GM21381 (cell line): ENCODE measurements around the gene GNAQ.
"Not testable (repeated sequence)": the region's sequence is repeated elsewhere in the genome, so short reads cannot be mapped to it uniquely, and the experiment has no call there.

ENCODE experiments used
- ATAC-seq: cut with Tn5 transposase; IDR thresholded peaks from one replicate; pipeline ENCODE4 v1.9.1; 2021; ENCODE audit warnings: mild to moderate bottlenecking, moderate library complexity; ENCODE audit not compliant: unreplicated experiment

The GNAQ gene

DNA sequence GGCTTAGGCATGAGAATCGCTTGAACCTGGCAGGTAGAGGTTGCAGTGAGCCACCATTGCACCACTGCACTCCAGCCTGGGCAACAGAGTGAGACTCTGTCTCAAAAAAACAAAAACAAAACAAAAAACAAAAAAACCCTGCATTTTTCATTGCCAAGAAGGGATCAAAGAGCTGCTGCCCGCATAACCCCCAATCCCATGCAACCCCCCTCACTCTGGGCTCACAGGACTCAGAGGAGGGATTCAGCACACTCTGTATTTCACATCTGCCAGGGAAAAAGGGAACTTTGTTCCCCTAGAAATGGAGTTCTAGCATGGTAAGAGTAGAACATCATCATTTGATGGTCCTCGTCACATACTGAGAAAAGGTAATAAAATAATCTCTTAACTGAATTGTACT, 229.5 kb downstream of the GNAQ start:
- ATAC-seq, result no peak

GRCh38 chr9:77800924-77801551, 230.6 kb downstream of the GNAQ start:
- no peak for ATAC-seq

DNA sequence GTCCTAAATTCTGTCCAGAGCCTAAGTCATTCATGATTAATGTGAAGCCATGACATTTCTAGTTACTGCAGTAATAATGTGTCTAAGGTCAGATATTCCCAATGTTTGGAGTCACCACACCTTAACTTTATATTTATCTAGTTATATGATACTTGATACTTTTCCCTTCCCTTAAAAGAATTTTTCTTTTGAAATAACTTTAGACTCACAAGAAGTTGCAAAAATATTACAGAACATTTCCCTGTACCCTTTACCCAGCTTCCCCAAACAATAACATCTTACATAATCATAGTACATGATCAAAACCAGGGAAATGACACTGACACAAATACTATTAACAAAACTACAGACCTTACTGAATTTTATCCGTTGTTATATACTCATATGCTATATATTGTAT, 233.5 kb downstream of the GNAQ start:
- no peak for ATAC-seq

GRCh38 chr9:77794985-77795384, 236.6 kb downstream of the GNAQ start:
- no peak for ATAC-seq

DNA sequence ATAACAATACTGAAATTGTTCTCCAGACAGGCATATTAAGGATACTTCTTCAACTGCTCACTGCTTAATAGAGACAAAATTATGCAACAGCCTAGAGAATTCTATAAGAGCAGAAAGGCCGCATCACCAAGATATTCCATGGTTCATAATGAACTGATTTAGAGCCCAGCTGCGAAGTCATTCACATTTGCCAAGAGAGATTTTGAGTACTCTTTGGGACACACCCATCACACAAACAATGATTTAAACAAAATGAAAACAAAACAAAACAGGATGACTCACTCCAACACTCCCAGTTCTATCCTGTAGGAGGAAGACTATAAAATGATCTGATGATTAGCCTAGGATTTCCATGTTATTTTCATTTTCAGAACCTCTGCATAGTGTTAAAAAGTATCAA, 237.8 kb downstream of the GNAQ start:
- ATAC-seq, result no peak

- ATAC-seq, result no peak
These were observed 241.7 kb downstream of the GNAQ start for GRCh38 chr9:77789891-77790290.

DNA sequence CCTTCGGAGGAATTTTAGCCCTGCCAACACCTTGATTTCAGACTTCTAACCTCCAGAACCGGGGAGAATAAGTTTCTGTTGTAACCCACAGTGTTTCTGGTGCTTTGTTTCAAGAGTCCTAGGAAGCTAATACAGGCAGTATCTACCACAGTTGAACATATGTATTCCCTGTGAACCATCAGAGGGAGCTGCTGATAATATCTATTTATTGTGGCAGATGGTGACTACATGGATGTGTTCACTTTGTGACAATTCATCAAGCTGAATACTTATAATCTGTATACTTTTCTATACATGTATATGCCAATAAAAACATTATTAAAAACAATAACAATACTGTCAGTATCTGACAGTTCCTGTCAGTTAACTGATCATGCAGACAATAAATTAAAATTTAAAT, 246.3 kb downstream of the GNAQ start:
- no peak for ATAC-seq

DNA sequence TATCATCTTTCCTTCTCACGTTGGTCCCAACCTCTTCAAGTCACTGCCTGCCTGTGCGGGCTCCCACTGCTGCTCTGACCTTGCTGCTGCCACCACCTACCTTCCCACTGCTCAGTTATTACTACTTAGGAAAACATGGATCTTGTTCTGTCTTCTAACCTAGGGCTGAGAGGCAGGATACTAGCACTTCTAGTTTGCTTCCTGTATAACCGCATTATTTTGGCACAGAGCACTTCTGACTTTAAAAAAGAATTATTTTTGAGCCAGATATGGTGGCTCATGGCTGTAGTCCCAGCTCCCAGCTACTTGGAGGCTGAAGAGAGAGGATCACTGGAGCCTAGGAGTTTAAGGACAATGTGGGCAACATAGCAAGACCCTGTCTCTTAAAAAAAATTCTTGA, 248.1 kb downstream of the GNAQ start:
- ATAC-seq, result no peak

- no peak for ATAC-seq
These were observed 252.6 kb downstream of the GNAQ start for GRCh38 chr9:77779010-77779409.

GRCh38 chr9:77773381-77773780, 258.2 kb downstream of the GNAQ start:
- ATAC-seq, result no peak

GRCh38 chr9:77772646-77773045, 259.0 kb downstream of the GNAQ start:
- no peak for ATAC-seq

GRCh38 chr9:77771171-77771570, 260.4 kb downstream of the GNAQ start:
- ATAC-seq, result no peak

GRCh38 chr9:77770340-77770739, 261.3 kb downstream of the GNAQ start:
- ATAC-seq, result no peak

DNA sequence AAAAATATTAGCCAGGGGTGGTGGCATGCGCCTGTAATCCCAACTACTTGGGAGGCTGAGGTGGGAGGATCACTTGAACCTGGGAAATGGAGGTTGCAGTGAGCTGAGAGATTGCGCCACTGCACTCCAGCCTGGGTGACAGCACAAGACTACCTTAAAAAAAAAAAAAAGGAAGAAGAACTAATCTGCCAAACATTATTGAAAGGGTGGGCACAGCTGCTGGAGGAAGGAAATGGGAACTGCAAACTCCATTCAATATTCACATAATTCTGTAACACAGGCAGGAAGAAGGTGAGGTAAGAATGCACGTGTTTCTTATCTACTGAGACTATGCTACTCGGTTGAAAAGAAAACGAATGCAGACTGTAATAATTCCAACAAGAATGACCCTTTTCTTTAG, 262.4 kb downstream of the GNAQ start:
- ATAC-seq, result no peak

GRCh38 chr9:77766587-77766986, 265.0 kb downstream of the GNAQ start:
- no peak for ATAC-seq

- ATAC-seq, result no peak
These were observed 265.8 kb downstream of the GNAQ start for GRCh38 chr9:77765781-77766259.

DNA sequence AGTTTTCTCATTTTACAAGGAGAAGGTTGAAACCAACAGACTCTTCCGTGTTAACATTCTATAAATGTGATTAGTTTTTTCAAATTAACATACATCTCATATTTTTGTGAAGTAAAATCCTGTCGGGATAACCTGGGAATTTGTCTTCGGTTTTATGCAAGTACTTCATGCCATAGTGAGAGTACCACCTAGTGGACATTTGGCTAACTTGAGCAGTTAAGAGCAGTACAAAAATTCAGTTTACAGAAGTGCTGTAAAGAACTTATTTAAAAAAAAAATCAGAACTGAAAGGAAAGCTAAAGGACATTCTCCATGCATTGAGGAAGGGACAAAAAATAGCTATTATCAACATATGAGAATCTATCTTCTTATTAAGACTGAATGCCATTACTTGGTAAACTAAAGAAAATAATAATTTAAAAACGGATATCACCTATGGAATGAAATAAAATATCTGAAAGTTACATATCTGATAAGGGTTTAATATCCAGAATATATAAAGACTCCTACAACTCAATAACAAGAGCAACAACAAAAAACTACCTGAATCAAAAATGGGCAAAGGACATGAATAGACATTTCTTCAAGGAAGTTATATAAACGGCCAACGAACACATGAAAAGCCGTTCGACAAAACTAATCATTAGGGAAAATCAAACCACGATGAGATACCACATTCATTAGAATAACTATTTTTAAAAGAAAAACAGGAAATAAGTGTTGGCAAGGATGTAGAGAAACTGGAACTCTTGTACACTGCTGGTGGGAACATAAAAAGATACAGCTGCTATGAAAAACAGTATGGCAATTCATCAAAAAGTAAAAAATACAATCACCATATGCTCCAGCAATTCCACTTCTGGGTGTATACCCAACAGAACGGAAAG, 266.5 kb downstream of the GNAQ start:
- no peak for ATAC-seq

DNA sequence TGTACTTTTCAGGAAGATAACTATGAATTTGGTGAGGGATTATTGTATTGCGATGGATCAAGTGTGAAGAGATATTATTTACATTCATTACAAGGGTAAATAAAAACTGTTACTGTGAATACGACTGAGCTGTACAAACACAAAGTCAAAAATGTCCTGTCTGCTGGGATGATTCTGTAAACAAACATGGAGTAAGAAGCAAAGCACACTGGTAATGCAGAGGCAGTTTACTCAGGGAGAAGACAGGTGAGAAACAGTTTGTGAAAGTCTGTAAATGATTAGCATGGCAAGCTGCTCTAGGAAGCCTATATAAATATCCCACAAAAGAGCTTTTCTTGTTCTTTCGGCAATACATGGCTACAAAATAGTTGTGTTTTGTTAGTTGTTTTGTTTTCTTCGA, 268.0 kb downstream of the GNAQ start:
- no peak for ATAC-seq

- ATAC-seq, result not testable (repeated sequence)
These were observed 270.7 kb downstream of the GNAQ start for GRCh38 chr9:77760919-77761318.

DNA sequence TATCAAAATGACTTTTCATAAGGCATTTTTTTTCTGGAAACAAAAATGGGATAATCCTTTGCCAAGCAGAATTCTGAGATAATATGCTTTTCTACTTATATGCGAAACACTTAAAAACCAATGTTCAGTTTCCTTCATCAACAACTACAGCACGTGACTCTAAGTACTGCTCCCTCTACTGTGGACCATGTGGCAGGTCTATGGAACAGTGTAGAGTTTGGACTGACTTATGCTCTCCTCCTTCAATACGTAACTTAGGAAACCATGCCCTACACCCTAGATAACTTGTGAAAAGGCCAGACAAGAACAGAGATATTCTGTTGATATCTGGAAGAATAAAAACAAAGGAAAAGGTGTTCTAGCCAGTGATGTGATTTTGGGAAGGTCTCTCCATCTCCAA, 272.2 kb downstream of the GNAQ start:
- ATAC-seq, result no peak

GRCh38 chr9:77756449-77756848, 275.2 kb downstream of the GNAQ start:
- ATAC-seq, result no peak

- no peak for ATAC-seq
These were observed 278.4 kb downstream of the GNAQ start for GRCh38 chr9:77753180-77753579.
